ENCODE data around the gene AP3S1.

DNA sequence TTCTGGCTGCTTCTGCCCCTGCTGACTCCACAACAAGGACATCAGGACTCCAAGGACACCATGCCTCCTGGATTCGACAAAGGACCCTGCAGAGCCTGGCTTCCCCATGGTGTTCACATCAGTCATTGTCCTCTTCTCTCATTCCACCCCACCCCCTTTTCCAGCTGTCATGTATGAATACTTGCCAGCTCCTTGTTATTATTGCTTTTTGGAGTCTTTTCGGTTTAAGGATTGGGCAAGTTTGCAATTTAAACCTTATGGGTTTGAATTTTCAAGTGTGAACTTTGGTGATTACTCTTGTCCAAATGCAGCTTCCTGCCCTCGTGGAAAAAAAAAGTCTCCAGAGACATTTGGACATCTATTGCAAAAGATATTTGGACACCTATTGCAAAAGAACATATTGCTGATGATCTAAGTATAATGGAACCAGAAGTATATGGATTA lies 106.4 kb downstream of the AP3S1 start:
- TF ChIP-seq EP300 (IDR thresholded peaks at IDR 0.05) (no peak), CTCF (IDR thresholded peaks at IDR 0.05) (no peak)

Data from ovary (tissue), 3 donors.